ENCODE results near the gene LRP1B.

Gene LRP1B

DNA sequence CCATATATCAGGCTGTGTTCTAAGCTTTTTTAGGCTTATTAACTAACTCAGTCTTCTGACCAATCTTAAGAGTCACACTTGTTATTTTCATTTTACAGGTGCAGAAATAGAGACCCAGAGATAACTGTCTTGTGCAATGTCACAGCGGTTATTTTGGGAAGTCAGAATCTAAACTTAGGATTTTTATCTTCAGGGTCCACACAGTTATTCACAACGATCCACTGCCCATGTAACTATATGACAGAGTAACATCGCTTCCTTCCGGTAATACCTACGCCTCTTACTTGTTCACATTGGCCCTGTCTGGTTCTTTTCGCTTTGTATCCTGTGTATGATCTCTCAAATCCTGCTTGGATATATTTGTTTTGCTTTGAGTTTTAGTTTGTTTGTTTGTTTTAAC, 631.7 kb downstream of the LRP1B start:
- no peaks in the 10 kb centered on the region for H3K27me3 Mint-ChIP-seq (ENCODE audit: low read depth)
- H3K36me3 Mint-ChIP-seq (ENCODE audit: low read depth): no peaks in the 10 kb centered on the region
- TF ChIP-seq, protein P1, sequence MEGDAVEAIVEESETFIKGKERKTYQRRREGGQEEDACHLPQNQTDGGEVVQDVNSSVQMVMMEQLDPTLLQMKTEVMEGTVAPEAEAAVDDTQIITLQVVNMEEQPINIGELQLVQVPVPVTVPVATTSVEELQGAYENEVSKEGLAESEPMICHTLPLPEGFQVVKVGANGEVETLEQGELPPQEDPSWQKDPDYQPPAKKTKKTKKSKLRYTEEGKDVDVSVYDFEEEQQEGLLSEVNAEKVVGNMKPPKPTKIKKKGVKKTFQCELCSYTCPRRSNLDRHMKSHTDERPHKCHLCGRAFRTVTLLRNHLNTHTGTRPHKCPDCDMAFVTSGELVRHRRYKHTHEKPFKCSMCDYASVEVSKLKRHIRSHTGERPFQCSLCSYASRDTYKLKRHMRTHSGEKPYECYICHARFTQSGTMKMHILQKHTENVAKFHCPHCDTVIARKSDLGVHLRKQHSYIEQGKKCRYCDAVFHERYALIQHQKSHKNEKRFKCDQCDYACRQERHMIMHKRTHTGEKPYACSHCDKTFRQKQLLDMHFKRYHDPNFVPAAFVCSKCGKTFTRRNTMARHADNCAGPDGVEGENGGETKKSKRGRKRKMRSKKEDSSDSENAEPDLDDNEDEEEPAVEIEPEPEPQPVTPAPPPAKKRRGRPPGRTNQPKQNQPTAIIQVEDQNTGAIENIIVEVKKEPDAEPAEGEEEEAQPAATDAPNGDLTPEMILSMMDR (IDR thresholded peaks at IDR 0.05; ENCODE audit: unreplicated experiment in 3 of 3): no peak
- H3K4me1 Mint-ChIP-seq: no peaks in the 10 kb centered on the region
- no peak overlapping the region for H3K4me3 Mint-ChIP-seq
- H3K9me3 Mint-ChIP-seq: no peaks in the 10 kb centered on the region
- no peak overlapping the region for H3K27ac Mint-ChIP-seq

DNA sequence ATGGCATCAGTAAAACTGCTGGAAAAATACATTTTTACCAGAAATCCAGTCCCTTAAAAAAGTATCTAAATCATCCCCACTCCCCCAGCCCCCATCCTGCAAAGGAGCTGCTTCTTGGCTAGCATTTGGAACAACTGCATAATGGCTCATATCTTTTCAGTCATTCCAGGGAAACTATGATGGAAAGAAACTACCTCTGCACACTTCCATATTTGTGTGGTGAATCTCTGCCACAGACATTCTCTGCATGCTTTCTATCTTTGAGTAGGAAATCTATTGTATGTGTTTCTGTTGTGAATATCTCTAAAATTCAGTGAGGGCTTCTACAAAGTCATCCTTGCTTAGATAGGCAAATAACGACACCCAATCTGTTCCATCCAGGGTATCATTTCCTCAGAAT, 632.3 kb downstream of the LRP1B start:
- TF ChIP-seq, protein P1 (IDR thresholded peaks at IDR 0.05; ENCODE audit: unreplicated experiment in 3 of 3): no peak

DNA sequence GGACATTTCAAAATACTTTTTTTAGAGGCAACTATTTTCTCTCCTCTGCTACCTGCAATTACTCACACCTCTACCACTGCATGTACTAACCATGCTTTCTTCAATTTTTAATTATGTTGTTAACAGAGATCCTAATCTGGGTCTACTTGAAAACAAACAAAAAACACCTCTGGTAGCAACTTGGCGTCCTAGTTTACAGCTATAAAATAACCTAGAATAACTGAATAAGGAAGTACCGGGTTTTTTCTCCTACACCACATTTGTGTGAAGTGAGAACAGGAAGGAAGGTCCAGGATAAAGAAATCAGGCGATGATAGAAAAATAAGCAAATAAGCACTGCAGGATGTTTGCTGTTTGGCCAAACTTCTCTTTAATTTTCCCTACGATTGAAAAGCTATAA, 633.5 kb downstream of the LRP1B start:
- Mint-ChIP-seq H3K4me1 (no peaks in the 10 kb centered on the region), H3K36me3 (ENCODE audit: low read depth) (no peaks in the 10 kb centered on the region), H3K27me3 (ENCODE audit: low read depth) (no peaks in the 10 kb centered on the region), H3K4me3 (no peak overlapping the region), H3K9me3 (no peaks in the 10 kb centered on the region), H3K27ac (no peak overlapping the region)
- TF ChIP-seq, protein P1 (IDR thresholded peaks at IDR 0.05; ENCODE audit: unreplicated experiment in 3 of 3): no peak

More for the DNA sequence above, 632.3 kb downstream of the LRP1B start:
- no peak overlapping the region for H3K4me3 Mint-ChIP-seq
- no peaks in the 10 kb centered on the region for H3K9me3 Mint-ChIP-seq
- no peaks in the 10 kb centered on the region for H3K36me3 Mint-ChIP-seq (ENCODE audit: low read depth)
- no peaks in the 10 kb centered on the region for H3K27me3 Mint-ChIP-seq (ENCODE audit: low read depth)
- no peaks in the 10 kb centered on the region for H3K4me1 Mint-ChIP-seq
- H3K27ac Mint-ChIP-seq: no peak overlapping the region

DNA sequence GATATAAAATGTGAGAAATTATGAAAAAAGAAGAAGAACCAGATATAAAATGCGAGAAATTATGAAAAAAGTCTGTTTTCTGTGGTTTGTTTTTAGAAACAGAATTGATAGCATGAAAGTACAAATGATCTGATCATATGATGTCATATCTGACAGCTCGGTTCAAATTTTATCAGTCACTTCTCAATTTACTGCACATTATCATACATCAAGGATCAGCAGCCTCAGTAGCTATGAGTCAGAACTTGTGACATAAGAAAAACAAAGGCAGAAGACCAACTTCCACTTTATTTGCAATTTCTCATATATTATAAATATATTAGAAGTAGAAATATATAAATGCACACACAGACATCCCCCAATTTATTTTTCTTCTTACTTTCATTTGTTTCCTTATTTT, 634.0 kb downstream of the LRP1B start:
- no peaks in the 10 kb centered on the region for H3K36me3 Mint-ChIP-seq (ENCODE audit: low read depth)
- H3K27ac Mint-ChIP-seq: no peak overlapping the region
- H3K9me3 Mint-ChIP-seq: no peaks in the 10 kb centered on the region
- H3K27me3 Mint-ChIP-seq (ENCODE audit: low read depth): no peaks in the 10 kb centered on the region
- TF ChIP-seq, protein P1 (IDR thresholded peaks at IDR 0.05; ENCODE audit: unreplicated experiment in 3 of 3): no peak
- H3K4me3 Mint-ChIP-seq: no peak overlapping the region
- no peaks in the 10 kb centered on the region for H3K4me1 Mint-ChIP-seq

DNA sequence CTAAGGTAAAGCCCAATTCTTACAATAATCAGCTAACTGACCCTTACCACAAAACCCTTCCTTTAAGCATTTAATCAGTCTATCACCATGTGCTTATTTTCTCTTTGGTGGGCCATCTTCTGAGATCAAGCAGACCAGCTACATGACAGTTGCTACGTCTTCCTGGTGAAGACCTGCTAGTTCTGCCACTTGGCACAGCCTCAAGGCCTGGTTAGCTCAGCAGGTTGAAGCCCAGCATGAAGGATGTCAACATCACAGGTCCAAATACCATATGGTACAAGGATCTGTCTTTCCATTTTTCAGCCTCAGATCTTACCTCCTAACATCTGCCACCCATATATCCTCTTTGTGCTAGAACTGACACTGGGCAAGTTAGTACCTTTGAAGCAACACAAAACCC, 636.9 kb downstream of the LRP1B start:
- Mint-ChIP-seq H3K4me3 (no peak overlapping the region), H3K27ac (no peak overlapping the region), H3K9me3 (no peaks in the 10 kb centered on the region), H3K36me3 (ENCODE audit: low read depth) (no peaks in the 10 kb centered on the region), H3K4me1 (peaks cover 7% of the 10 kb centered on the region), H3K27me3 (ENCODE audit: low read depth) (no peaks in the 10 kb centered on the region)
- TF ChIP-seq, protein P1 (IDR thresholded peaks at IDR 0.05; ENCODE audit: unreplicated experiment in 3 of 3): no peak

DNA sequence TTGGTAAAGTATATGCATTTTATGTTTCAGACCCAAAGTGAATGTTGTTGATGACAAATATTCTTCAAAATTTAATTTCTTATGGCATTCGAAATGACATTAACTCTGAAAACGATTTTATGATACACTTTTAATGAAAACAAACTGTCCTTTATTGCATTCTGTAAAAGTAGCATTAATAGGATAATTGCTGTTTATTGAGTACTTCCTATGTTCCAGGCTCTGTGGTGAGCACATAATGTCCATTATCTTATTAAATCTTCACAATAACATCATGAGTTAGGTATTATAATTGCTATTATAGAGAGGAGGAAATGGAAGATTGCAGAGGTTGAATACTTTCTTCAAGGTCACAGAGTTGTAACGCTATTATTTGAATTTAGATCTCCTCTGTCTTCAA, 638.0 kb downstream of the LRP1B start:
- Mint-ChIP-seq H3K36me3 (ENCODE audit: low read depth) (no peaks in the 10 kb centered on the region), H3K9me3 (no peaks in the 10 kb centered on the region), H3K4me3 (no peak overlapping the region), H3K27ac (no peak overlapping the region), H3K27me3 (ENCODE audit: low read depth) (no peaks in the 10 kb centered on the region), H3K4me1 (peaks cover 7% of the 10 kb centered on the region)
- TF ChIP-seq, protein P1 (IDR thresholded peaks at IDR 0.05; ENCODE audit: unreplicated experiment in 3 of 3): no peak

Data from nephron (organoid).